ENCODE data around the gene CD86.

CD86 gene

DNA sequence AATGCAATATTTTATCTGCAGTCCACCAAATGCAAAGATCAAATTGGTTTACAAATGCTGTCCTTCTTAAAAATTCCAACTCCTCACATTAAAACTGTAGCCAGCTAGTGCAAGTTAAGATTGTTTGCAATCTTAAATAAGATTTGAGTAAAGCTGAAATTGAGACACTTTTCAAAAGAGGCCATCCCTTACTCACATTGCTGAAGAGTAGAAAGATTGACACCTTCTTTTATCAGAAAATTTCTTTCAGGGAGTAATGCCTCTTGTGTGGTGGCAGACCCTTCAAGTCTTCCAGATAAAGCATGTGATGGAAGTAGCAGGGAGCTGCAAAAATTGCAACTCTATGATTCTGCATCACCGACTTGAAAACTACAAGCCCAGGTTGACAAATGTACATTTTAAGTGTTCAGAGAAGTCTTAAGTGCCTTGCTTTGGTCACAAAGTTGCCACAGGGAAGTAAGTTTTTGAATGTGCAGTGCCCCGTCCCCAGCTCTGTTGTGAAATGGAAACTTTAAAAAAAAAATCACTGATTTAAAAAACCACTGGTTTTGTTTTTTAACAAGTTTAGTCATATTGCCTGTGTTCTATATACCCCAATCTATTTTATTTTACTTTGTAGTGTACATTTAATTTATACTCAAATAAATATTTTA lies 12.6 kb downstream of the CD86 start:
- no peak for DNase-seq (ENCODE audit: low read depth)
- H3K4me3 ChIP-seq (replicated peaks; ENCODE audit: low read depth, low read length) = no peak overlapping the region
- TF ChIP-seq CTCF (IDR thresholded peaks at IDR 0.05; ENCODE audit: low read length, missing control alignments) = no peak

DNA sequence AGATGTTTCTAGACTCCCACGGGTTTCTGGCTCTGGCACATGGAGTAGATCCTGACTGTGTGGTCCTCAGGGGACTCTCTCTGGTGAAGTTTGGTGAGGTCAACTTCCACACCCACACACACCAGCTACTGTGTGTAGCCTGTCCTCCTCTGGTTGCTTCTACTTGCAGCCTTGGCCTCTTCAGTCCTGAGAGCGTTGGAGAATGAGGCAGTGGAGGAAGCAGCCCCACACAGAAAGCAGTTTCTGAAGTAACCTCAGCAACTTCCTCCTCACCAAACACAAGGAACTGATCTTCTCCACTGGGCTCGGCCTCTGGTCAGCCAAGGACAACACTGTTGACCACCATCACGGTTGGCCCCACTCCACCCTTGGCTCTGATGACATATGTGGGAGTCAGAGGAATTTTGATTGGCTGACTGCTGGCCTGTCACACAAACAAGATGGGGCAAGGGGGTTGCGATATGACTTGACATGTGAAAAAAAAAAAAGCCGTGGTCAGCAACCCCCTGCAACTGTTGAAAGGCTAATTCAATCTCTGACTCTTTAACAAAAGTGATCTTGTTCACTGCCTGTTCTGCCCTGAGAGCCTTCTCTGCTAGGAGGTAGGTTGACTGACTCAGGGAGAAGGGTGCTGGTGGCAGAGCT lies 19.6 kb downstream of the CD86 start:
- TF ChIP-seq CTCF (IDR thresholded peaks at IDR 0.05; ENCODE audit: low read length, missing control alignments) = no peak
- DNase-seq (ENCODE audit: low read depth) = no peak
- H3K4me3 ChIP-seq (replicated peaks; ENCODE audit: low read depth, low read length) = no peak overlapping the region

DNA sequence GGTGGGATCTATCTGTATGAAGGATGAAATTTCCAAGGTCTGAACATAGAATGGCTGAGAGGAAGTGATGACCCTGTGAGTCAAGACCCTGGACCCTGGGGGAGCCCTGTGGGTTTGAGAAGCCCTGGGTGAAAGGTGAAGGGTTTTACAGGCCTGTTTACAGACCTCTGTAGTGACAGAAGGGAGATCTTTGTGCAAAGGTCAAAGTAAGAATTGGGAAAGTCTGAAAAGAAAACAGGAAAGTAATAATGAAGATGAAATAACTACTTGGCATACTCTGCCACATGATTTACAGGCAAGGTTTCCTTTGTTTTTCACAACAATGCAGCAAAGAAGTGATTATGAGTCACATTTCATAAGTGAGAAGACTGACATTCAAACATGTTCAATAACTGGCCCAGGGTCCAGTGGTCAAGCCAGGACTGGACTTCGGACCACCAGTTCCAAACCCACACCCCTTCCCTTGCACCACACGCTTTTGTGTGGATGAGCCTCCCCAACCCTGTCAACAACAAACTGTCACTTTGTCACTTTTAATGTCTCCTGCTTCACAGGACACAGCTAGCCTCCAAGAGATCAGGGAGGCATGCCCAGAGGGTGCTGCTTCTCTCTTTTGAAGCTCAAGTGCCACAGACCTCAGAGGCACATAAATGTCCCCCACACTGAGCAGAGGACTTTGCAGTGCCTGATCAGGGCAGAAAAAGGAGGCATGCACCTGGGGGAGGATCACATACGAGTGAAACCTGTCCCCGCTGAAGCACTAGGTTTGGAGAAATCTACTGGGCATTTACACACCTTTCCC lies 21.5 kb downstream of the CD86 start:
- H3K4me3 ChIP-seq (replicated peaks; ENCODE audit: low read depth, low read length) = no peak overlapping the region
- TF ChIP-seq CTCF (IDR thresholded peaks at IDR 0.05; ENCODE audit: low read length, missing control alignments) = no peak
- no peak for DNase-seq (ENCODE audit: low read depth)

DNA sequence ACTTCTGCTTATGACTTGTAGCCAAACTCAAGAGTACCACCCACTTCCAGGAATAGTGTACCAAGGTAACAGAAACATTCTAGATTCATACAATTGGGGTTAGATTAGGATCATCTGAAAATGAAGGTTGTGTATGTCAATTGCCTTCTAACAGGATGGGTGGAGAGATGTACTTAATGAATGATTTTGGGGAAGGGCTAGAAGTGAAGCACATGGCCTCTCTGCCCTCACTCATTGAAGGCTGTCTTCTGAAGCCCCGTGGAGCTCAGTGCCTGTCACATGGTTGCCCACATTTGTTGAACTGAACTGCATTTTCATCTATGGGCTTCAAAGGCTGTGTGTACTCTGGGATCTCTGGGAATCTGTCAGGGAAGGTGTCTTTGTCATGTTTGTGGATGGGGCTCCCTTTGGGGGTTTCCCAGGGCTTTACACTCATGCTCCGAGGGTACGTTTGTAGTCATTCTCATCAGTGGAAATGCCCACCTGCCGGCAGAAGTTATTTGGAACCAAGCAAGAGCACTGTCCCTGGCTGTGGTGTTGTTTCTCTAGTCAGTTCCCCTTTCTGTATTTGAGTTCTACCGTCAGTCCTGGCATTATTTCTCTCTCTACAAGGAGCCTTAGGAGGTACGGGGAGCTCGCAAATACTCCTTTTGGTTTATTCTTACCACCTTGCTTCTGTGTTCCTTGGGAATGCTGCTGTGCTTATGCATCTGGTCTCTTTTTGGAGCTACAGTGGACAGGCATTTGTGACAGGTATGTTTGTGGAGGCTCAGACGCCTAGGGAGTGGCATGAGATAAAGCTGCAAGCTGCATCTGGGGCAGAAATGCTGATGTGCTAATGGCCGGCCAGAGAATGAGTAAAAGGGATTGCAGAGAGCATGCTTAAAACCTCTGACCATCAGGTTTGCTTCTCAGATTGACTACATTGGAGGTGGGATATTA lies 22.4 kb downstream of the CD86 start:
- DNase-seq (ENCODE audit: low read depth) = no peak
- H3K4me3 ChIP-seq (replicated peaks; ENCODE audit: low read depth, low read length) = no peak overlapping the region

GRCh38 chr3:122078235-122078935 lies 23.2 kb downstream of the CD86 start:
- no peak overlapping the region for H3K4me3 ChIP-seq (replicated peaks; ENCODE audit: low read depth, low read length)
- no peak for TF ChIP-seq CTCF (IDR thresholded peaks at IDR 0.05; ENCODE audit: low read length, missing control alignments)
- DNase-seq (ENCODE audit: low read depth) = no peak

More for the DNA sequence above, 22.4 kb downstream of the CD86 start:
- TF ChIP-seq CTCF (IDR thresholded peaks at IDR 0.05; ENCODE audit: low read length, missing control alignments) = no peak
